ENCODE results near the gene ARHGAP35.
"Not testable (repeated sequence)": the region's sequence is repeated elsewhere in the genome, so short reads cannot be mapped to it uniquely, and the experiment has no call there.

ARHGAP35 gene

DNA sequence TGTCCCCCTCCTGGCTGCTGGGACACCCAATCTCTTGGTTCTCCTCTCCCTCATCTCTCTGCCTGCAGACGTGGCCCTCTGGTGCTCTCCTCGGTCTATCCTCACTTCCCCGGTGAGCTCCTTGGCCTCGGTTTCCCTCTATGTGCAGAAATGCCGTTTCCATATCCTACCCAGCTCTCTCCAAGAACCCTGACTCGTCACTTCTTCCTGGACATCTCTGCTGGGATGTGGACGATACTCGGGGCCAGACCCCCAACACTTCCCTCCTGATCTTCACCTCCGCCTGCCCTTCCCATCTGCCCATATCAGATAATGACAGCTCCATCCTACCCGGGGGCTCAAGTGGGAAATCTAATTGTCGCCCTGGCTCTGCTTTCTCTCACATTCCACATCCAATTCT is 18.0 kb upstream of the ARHGAP35 start:
- no peak for DNase-seq (ENCODE audit: low read depth in 2 of 3, low spot score in 2 of 3)

DNA sequence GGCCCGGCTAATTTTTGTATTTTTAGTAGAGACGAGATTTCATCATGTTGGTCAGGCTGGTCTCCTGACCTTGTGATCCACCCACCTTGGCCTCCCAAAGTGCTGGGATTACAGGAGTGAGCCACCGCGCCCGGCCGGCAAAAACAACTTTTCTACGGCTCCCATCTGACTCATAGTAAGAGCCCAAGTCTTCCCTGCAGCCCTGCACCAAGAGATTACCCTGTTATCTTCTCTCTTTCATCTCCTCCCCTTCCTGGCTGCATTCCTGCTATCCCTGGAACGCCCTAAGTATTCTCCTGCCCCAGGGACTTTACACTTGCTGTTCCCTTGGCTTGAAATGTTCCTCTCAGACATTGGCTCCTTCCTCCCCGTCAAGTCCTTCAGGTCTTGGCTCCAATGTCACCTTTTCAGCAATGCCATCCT is 16.7 kb upstream of the ARHGAP35 start:
- no peak for DNase-seq (ENCODE audit: low read depth in 2 of 3, low spot score in 2 of 3)

DNA sequence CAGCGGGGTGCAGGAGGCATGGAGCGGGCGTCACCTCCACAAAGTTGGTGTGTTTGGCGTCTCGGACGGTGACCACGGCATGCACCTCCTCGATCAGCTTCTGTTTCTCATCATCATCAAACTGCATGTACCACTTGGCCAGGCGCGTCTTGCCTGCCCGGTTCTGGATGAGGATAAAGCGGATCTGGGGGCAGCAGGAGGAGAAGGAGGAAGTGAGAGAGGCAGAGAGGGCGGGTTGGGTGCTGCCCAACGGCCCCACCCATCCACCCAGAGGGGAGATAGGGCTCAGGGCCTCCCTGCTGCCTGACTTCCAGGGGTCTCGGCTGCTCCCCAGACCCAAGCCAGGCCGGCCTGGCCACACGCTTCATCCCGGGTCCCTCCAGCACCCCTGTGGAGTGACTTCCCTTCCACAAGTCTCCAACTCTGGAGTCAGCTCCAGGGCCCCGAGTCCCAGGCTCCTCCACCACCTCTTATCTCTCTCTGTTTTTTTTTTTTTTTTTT is 14.8 kb upstream of the ARHGAP35 start:
- no peak for DNase-seq (ENCODE audit: low read depth in 2 of 3, low spot score in 2 of 3)

DNA sequence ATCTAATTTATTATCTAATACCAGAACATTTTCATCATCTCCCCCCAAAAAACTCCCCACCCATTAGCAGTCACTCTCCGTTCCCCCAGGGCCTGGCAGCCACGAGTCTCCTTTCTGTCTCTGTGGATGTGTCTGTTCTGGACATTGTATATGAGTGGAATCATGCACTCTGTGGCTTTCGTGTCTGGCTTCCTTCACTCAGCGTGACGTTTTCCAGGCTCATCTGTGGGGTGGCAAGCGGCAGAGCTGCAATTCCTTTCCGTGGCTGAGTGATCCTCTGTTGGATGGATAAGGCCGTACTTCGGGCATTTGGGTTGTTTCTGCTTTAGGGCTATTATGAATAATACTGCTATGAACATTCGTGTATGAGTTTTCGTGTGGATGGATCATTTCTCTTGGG is 13.3 kb upstream of the ARHGAP35 start:
- DNase-seq (ENCODE audit: low read depth in 2 of 3, low spot score in 2 of 3): no peak

DNA sequence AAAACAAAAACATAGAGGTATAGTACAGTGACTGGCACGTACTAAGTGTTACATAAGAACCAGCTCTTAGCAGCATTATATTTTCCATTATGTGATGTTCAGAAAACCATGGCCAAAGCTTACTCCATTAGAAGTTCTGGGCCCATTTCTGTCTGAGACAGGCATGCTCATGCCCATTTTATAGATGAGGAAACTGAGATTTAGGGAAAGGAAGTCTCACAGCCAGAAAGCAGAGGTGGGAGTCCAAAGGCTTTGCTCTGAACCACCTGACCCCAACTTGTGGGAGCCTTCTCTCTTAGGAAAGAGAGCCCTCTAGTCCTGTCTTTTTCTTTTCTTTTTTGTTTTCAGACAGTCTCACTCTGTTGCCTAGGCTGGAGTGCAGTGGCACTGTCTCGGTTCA is 12.4 kb upstream of the ARHGAP35 start:
- no peak for DNase-seq (ENCODE audit: low read depth in 2 of 3, low spot score in 2 of 3)

DNA sequence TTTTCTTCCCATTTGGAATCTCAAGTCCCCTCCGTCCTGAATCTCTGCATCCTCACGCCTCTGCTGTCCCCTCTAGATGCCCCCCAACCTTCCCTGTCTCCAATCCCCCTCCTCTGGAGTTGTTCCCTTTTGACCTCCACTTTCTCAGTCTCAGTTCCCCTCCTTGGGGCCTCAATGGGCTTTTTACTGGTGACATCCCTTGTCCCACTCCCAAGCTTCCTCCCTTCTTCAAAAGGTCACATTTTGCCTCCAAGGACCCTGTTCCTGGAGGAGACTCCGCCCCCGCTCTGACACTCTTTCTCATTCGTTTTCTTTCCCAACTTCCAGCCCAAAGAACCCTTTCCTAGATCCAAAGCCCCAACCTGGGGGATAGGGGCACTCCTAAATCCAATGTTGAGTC is 11.2 kb upstream of the ARHGAP35 start:
- DNase-seq (ENCODE audit: low read depth in 2 of 3, low spot score in 2 of 3): no peak

DNA sequence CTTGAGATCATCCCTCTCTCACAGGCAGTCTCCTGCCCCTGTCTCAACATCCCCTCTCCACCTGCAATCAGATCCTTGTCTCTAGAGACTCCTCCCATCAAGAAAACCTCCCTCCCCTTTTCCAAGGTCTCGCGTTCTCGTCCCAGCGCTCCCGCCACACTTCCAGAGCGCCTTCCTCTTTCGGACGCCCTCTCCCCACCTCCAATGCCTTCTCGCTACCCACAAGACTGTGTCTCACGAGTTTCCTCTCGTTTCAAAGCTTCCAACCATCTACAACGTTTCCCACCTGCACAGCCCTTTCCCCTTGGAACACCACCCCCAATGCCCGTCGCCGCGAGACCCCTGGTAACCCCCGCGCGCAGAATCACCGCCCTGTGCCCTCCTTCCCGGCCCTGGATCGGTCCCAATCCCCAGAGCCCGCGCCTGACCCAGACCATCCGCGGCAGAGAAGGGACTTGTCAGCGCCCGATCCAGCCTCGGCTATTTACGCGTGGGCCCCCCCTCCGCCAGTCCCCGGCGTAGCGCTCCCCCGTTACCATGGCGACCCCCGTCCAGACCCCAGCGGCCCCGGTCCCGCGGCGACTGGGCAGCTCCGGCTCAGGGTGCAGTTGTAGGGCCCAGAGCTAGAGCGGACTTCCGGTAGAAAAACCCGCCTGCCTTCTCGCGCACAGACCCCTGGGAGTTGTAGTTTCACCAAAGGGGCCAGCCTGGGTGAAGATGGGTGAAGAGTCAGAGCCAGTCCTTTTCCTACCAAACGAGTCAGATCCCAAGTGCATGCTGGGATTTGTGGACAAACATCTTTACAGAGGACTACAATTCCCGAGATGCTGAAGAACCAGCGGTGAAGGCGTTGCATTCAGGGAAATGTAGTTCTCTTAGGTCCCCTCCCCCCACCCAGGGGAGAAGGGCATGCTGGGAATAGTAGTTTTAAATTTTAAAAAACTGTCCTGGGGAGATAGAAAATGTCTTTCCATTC is 10.3 kb upstream of the ARHGAP35 start, which contains the start of gene AP2S1:
Gene AP2S1 (minus strand): TSS at position 619 of the 976 bp plus-strand sequence. CDS start 80 bp downstream, at position 539.
- peak; percentile 63 to 79 (median 65) for DNase-seq (ENCODE audit: low read depth in 2 of 3, low spot score in 2 of 3)

DNA sequence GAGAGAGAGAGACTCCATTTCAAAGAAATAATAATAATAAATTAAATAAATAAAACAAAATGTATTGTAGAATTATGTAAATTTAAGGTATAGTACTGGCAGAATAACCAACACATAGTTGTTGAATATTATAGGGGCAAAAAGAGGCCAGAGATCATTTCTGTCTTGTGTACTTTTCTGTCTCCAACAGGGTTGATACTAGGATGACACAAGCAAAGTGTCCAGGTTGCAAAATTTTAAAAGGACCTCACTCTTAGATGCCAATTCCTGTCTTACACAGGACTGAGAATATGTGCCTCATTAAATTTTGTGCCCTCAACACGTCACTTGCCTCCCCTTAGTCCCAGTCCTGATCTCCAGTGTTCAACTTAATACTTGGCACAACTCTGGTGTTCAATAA is 8.0 kb upstream of the ARHGAP35 start:
- DNase-seq (ENCODE audit: low read depth in 2 of 3, low spot score in 2 of 3): no peak

DNA sequence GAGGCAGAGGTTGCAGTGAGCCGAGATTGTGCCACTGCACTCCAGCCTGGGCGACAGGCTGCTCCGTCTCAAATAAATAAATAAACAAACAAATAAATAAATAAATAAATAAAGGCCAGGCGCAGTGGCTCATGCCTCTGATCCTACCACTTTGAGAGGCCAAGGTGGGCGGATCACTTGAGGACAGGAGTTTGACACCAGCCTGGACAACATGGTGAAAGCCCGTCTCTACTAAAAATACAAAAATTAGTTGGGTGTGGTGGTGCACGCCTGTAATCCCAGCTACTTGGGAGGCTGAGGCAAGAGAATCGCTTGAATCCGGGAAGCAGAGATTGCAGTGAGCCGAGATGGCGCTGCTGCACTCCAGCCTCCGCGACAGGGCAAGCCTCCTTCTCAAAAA is 6.1 kb upstream of the ARHGAP35 start:
- DNase-seq (ENCODE audit: low read depth in 2 of 3, low spot score in 2 of 3): not testable (repeated sequence)

DNA sequence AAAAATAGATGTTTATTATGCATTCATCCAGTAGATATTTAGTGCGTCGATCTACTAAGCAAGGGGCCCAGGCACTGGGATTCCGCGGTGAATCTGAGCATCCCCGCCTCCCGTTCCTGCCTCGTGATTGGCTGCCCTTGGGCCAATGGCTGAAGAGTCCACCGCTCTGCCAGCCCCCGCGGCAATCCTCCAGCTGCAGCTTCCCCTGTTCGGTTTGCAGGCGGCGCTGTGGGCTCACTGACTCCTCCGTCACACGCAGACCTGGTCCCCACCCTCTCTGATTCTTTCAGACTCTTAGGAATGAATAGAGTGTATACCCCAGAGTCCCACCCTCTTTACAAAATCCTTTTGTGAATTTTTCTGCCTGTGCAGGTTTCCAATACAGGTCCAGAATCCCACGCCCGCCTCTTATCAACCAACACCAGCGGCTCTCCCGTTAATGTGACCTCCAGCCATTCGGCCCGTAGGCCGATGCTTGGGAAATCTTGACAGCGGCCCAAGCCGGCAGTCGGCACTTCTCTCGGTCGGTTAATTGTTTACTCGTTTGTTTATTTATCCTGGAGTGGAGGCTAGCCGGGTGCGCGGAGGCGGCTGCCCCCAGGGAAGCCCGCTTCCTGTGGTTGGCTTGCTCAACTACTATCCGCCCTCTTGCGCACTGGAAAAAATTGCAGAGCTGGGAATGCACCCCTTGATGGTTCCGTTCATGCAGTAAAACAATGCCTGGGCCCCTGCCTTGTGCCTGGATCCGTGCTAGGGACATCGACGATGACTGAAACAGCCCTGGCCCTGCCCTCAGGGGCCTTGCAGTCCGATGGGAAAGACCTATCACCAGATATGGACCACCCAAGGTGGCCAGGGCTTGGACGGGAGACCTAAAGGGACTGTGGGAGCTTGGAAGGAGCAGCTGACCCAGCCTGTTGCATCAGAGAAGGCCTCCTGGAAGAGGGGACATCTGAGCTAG is 4.5 kb upstream of the ARHGAP35 start:
- peak; percentile 74 to 76 (median 75) for DNase-seq (ENCODE audit: low read depth in 2 of 3, low spot score in 2 of 3)

DNA sequence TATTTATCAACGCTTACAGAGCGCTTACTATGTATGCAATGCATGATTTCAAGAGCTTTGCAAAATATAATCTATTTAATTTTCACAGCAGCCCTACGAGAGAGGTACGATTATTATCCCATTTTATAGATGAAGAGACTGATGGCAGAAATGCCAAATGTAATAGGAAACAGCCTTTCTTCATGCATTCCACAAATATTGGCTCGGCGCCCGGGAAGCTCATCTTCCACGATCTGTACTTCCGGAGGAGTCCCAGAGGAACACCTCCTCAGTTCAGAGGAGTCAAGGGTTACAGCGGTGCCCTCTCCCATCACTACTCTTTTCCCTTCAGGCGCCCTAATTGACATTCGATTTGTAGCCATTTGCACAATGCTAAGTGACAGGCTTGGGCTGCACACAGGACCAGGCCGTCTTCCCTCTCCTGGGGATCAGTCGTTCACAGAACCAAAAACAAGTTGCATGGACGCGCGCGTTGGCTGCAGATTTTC is 1.1 kb upstream of the ARHGAP35 start:
- DNase-seq (ENCODE audit: low read depth in 2 of 3, low spot score in 2 of 3): no peak

DNA sequence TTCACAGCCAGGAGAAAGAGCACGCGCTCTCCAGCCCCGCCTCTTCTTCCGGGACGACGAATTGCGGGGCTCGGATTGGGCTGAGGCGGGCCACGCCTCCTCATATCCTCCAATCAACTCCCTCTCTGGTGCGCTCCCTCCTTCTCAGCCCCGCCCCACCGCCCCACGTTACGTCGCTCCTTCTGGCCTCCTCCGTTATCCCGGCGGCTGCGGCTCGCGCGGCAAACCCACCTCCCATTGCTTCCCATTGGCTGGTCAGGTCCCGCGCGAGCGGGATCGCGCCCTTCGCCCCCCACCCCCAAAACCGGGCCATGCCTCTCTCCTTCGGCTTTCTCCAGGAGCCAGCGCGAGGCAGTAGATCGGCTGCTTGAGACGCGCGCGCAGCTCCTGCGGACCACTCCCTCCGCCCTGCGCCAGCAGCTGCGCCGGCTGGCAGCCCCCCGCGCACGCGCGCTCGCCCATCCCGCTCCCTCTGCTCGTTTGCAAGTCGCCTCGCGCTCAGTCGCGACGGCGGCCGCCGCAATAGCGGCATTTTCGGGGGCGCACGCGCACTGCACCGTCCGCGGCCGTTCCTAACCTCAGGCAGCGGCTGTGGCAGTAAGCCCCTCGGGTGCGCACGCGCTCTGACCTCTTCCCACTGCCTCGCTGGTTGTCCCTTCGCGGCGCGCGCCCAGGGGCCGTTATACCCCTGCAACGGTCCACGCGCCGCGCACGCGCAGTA is 512 bp upstream of the ARHGAP35 start:
- peak; percentile 79 to 90 (median 88) for DNase-seq (ENCODE audit: low read depth in 2 of 3, low spot score in 2 of 3)

DNA sequence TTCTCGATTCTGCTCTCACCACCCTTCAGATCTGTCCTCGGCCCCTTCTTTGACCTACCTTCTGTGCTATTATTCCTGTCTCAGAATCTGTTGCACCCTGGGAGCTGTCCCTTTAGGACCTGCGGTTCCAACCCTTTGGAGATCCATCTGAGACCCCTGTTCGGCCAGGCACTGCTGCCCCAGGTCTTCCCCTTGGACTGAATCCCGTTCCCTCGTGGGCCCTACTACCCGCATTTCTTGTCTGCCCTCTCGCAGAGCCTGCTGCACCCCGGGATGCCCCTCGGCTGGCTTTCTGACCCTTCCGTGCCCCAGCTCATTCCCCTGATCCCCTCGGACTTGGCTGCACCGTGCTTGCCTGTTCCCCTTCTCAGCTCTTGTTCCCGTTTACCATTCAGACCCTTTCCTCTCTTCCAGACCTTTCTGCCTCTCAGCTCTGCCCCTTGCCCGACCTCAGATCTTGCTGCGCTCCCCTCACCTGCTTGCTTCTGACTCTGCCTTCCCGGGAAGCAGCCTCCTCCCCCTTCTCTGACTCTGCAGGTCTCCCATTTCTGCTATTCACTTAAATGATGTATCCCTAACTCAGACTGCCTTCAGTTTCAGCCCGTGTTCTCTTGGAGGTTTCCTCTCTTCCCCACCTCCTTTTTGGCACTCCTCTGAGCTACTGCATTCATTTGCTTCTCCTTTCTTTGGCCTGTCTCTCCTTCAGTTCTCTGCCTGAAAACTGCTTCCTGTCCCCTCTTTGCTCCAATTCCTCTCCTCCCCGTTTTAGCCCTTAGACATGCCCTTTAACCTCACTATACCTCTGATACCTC is 1.1 kb downstream of the ARHGAP35 start:
- DNase-seq (ENCODE audit: low read depth in 2 of 3, low spot score in 2 of 3): no peak

DNA sequence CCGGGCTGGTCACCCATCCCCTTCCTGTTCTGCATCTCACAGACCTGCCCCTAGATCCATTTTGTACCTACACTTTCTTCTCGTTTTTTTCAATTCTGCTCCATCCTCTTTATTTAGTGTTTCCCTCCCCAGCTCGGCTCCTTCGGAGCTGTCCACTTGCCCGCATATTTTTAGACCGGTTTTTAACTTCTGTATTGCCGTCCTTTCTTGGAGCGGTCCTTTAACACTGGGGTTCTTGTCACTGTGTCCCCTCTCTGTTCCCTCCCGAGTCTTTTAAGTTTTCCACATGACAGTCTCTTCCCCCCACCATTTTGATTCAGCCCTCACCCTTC is 1.7 kb downstream of the ARHGAP35 start:
- no peak for DNase-seq (ENCODE audit: low read depth in 2 of 3, low spot score in 2 of 3)

DNA sequence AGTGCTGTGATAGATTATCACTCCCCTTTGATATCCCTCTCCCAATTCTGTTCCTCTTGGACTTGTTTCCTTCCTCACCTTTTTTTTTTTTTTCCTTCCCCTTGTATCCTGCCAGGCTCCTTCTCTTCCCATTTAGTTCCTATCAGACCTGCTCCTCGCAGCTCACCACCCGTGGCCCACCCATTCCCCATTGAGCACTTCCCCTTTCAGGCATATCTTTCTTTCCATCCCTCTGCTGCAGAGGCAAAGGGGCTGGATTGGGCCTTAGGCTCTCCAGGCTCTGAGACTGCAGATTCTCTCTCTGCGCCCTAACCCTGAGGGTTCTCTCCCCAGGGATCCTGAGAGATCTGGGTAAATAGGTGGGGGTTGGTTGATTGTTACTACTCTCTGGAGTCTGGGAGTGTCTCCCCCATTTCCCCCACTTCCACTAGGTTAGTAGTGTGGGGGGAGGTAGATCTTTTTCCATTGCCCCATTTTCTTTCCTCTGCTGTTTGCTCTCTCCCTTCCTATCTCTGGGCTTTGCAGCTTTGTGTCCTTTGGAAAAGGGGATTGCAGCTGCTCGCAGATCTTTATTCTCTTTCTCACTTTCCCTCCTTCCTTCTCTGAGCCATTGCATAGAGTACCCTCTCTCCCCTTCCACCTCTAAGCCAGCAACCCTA is 2.3 kb downstream of the ARHGAP35 start:
- no peak for DNase-seq (ENCODE audit: low read depth in 2 of 3, low spot score in 2 of 3)

DNA sequence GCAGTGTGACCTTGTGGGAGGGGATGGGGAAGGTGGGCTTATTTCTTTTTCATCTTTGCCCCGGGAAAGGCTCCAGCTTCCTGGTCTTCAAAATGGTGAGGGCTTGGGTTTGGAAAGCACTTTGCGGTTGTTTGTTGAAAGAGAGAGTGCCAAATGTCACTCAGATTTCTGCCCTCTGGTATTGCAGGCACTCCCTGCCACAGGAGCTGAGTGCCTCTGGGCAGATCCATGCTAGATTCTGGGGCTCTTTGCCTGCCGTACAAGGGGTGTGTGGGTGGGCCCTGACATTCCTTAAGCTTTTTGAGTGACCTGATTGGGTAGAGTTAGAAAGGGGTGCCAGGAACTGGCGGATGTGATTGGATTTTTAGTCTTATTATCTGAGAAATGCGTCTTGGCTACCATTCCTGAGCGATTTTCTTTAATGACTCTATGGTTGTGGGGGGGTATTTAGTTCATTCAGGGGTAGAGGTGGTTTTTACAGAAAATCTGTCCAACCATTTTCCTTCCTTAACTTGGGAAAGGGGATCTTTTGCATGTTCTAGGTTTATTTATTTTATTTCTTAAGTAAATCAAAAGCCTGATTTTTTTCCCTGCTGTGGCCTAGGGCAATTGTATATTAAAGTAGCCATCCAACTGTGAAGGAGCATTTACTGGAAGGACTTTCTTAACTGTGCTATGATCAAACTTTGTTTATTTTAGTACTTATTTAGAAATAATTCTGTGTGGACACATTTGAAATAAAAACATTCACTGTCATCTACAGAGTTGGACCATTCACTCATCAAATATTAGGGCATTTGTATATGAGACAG is 3.2 kb downstream of the ARHGAP35 start:
- DNase-seq (ENCODE audit: low read depth in 2 of 3, low spot score in 2 of 3): no peak

DNA sequence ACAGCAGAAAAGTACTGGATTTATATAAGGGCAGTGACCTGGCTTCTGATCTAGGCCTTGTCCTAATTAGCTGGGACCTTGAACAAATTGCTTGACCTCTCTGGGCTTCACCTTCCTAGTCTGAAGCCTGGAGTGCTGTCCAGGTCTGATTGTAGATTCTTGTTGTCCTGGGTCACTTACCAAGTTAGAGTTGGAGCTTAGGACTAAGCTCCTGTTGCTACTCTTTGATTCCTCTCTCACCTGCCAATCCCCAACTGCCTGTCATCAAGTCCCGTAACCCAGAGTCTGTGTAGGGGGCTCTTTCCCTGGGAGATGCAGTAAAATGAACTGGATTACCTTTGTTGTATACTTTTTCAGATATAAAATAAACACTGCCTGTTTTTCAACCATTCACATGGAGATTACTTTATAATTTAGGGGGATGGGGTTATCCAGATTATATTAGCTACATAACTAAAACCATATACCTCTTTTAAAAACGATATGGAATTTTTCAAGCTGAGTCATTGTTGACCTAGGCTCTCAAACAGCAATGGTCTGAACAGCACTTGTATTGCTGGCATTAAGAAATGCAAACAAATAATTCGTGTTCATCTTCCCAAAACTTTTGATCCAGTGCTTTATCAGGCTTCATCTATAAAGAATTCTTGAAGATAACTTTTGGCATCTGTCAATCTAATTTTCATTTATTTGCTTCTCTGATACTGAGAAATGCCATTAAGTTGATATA is 5.8 kb downstream of the ARHGAP35 start:
- no peak for DNase-seq (ENCODE audit: low read depth in 2 of 3, low spot score in 2 of 3)

DNA sequence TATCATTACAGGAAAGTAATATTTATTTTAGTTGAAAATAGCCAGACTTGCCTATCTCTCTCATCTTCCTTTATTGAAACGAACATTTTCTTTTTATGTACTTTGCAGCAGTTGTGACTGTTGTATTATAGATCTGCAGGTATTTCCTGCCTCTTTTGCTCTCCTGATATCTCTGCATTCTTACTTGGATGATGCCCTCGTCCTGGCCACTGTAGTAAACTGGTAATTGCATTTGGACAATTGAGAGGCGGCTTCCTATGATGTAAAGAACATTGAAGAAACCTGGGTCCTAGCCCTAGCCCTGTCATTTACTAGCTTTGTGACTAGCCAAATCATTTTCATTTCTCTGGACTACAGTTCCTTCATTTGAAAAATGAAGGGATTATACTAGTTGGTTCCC is 6.4 kb downstream of the ARHGAP35 start:
- DNase-seq (ENCODE audit: low read depth in 2 of 3, low spot score in 2 of 3): no peak

Measured in activated CD8-positive, alpha-beta memory T cell treated with anti-CD3 and anti-CD28 coated beads for 48 hours (primary cell).